ENCODE measurements around the gene C1orf21.

DNA sequence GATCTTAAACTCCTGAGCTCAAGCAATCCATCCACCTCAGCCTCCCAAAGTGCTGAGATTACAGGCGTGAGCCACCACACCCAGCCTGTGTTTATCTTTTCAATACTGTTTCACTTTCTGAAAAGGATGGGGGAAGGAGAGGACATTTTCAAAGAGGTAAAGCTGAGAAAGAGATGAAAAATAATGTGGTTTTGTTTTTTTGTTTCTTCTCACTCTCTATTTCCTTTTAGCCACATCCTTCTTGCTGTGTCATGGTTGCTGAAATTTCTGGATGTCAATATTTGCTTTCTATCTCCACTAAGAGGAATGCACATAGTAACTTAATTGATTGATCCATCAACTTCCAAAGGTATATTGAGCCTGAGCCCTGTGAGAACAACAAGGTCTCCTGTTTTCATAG, 6.4 kb upstream of the C1orf21 start:
- no peak for TF ChIP-seq POLR2AphosphoS5 (IDR thresholded peaks at IDR 0.05; ENCODE audit: low read depth, low read length)
- TF ChIP-seq, protein P1, sequence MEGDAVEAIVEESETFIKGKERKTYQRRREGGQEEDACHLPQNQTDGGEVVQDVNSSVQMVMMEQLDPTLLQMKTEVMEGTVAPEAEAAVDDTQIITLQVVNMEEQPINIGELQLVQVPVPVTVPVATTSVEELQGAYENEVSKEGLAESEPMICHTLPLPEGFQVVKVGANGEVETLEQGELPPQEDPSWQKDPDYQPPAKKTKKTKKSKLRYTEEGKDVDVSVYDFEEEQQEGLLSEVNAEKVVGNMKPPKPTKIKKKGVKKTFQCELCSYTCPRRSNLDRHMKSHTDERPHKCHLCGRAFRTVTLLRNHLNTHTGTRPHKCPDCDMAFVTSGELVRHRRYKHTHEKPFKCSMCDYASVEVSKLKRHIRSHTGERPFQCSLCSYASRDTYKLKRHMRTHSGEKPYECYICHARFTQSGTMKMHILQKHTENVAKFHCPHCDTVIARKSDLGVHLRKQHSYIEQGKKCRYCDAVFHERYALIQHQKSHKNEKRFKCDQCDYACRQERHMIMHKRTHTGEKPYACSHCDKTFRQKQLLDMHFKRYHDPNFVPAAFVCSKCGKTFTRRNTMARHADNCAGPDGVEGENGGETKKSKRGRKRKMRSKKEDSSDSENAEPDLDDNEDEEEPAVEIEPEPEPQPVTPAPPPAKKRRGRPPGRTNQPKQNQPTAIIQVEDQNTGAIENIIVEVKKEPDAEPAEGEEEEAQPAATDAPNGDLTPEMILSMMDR (IDR thresholded peaks at IDR 0.05) = no peak
- TF ChIP-seq, protein P2, sequence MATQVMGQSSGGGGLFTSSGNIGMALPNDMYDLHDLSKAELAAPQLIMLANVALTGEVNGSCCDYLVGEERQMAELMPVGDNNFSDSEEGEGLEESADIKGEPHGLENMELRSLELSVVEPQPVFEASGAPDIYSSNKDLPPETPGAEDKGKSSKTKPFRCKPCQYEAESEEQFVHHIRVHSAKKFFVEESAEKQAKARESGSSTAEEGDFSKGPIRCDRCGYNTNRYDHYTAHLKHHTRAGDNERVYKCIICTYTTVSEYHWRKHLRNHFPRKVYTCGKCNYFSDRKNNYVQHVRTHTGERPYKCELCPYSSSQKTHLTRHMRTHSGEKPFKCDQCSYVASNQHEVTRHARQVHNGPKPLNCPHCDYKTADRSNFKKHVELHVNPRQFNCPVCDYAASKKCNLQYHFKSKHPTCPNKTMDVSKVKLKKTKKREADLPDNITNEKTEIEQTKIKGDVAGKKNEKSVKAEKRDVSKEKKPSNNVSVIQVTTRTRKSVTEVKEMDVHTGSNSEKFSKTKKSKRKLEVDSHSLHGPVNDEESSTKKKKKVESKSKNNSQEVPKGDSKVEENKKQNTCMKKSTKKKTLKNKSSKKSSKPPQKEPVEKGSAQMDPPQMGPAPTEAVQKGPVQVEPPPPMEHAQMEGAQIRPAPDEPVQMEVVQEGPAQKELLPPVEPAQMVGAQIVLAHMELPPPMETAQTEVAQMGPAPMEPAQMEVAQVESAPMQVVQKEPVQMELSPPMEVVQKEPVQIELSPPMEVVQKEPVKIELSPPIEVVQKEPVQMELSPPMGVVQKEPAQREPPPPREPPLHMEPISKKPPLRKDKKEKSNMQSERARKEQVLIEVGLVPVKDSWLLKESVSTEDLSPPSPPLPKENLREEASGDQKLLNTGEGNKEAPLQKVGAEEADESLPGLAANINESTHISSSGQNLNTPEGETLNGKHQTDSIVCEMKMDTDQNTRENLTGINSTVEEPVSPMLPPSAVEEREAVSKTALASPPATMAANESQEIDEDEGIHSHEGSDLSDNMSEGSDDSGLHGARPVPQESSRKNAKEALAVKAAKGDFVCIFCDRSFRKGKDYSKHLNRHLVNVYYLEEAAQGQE (IDR thresholded peaks at IDR 0.05; ENCODE audit: insufficient read depth in 1 of 2, low read depth in 2 of 2, low read length in 1 of 2) = no peak

Data from Panc1 (cell line).